ENCODE data around the gene CFAP46.

GRCh38 chr10:132807621-132808049 is 134.7 kb downstream of the CFAP46 start:
- TF ChIP-seq CTCF (IDR thresholded peaks at IDR 0.05; ENCODE audit: insufficient read depth, low read depth, low read length), result no peak
- TF ChIP-seq EZH2 (IDR thresholded peaks at IDR 0.05; ENCODE audit: insufficient read depth, low read length), result no peak

Data from astrocyte (in vitro differentiated cells and primary cell).